Memory B cell (primary cell): Measurements from ENCODE around the gene PCARE.

Experiments used
- ATAC-seq: fragments of 150-1000 bp; cut with Tn5 transposase; 2 replicates; pipeline ENCODE4 v1.10.0; 2021; ENCODE audit warnings: low read depth, mild to moderate bottlenecking, moderate library complexity
- DNase-seq, 2 donors: peaks; one replicate each; pipeline ENCODE4 v3.0.0; 2022; ENCODE audit warnings: low spot score in 2 of 2
- H3K27ac Mint-ChIP-seq: one replicate; pipeline ENCODE4 v1.8.0; 2022; ENCODE audit warnings: mild to moderate bottlenecking, moderate library complexity, mixed read lengths
- H3K27me3 Mint-ChIP-seq: one replicate; pipeline ENCODE4 v1.8.0; 2022; ENCODE audit warnings: mixed read lengths
- H3K36me3 Mint-ChIP-seq: one replicate; pipeline ENCODE4 v1.8.0; 2022; ENCODE audit warnings: mild to moderate bottlenecking, mixed read lengths
- H3K4me1 Mint-ChIP-seq: one replicate; pipeline ENCODE4 v1.8.0; 2022; ENCODE audit warnings: mixed read lengths
- H3K4me3 Mint-ChIP-seq: one replicate; pipeline ENCODE4 v1.8.0; 2022; ENCODE audit warnings: mild to moderate bottlenecking, moderate library complexity, mixed read lengths
- H3K9me3 Mint-ChIP-seq: one replicate; pipeline ENCODE4 v1.8.0; 2022; ENCODE audit warnings: mixed read lengths

Gene PCARE

DNA sequence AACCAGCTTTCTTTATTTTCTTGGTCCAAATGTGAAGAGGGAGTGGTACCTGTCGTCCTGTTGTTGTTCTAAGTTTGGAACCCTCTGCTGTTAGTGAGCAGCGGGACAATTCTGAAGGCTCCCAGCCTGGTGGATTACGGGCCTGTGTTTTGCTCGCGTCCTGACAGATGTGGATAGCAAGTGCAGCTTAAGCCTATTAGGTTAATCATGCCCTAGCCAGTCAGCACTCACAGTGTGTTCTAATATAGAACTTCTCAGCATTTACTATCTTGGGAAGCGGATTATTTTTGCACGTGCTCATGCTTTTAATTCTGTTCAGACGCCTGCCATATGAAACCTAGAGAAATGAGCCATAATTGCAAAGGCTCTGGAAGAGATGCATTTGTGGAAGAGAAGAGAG, at the start of gene PCARE:
TSS of gene PCARE (minus strand) at position 113 of the 400 bp plus-strand sequence. CDS start 262 bp downstream, outside the sequence.
- Mint-ChIP-seq H3K27ac (no peak within 1 kb of the TSS), H3K4me3 (no peak within 1 kb of the TSS)
- ATAC-seq, result no peak

DNA sequence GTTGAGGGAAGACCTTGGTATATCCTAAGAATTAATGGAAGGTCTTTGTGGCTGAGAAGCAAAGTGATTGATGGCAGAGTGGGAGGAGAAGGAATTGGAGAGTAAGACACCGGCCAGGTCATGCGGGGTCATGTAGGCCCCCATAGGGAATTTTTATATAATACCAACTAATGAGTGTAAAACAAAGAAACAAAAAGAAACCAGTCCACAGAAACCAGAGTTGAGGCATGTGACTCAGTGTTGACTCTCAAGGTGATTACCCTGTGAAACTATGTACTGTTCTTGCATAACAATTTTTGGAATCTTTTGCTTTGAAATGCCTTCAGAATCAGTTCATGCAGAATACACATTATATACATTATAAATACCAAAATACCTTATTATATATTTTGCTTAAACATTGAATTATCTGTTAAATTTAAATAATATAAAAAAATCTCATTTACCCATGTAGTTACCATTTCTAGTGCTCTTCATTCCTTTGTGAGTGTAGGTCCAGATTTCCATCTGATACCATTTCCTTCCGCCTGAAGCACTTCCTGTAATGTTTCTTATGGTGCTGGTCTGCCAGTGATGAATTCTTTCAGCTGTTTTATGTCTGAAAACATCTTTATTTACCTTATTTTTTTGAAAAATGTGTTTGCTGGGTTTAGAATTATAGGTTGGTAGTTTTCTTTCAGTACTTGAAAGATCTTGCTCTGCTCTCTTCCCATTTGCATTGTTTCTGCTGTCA, 49.5 kb upstream of the PCARE start:
- ATAC-seq, result no peak
- Mint-ChIP-seq H3K36me3 (peaks cover 21% of the 10 kb centered on the region), H3K9me3 (peaks cover 13% of the 10 kb centered on the region), H3K27ac (no peak overlapping the region), H3K4me1 (no peaks in the 10 kb centered on the region), H3K4me3 (no peak overlapping the region), H3K27me3 (no peaks in the 10 kb centered on the region)
- DNase-seq, result no peak

More for the DNA sequence above, at the start of gene PCARE:
- peaks cover 2% of the 10 kb centered on the region for H3K9me3 Mint-ChIP-seq
- H3K4me1 Mint-ChIP-seq, result peaks cover 2% of the 10 kb centered on the region
- H3K36me3 Mint-ChIP-seq, result no peaks in the 10 kb centered on the region
- no peak for DNase-seq
- peaks cover 2% of the 10 kb centered on the region for H3K27me3 Mint-ChIP-seq

DNA sequence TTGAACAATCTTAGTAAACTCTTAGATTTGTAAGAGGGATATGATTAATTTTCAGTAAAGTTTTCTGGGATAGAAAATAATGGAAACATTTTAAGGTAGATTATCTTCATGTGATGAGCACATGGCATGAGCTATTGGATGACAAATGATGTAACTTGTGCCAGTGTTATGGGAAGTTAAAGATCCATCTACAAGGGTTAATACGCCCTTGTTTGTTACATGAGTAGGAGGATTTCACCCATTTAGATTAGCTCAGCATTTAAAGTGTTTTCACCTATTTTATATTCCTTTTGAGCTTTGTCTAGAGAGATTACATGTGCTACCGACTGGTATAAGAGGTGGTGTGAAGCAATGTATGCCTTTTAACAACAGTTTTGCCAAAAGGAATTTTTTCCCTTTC, 46.5 kb upstream of the PCARE start:
- peaks cover 2% of the 10 kb centered on the region for H3K4me1 Mint-ChIP-seq
- H3K27me3 Mint-ChIP-seq, result no peaks in the 10 kb centered on the region
- H3K27ac Mint-ChIP-seq, result no peak overlapping the region
- peaks cover 13% of the 10 kb centered on the region for H3K9me3 Mint-ChIP-seq
- ATAC-seq (no peak), DNase-seq (no peak)
- H3K36me3 Mint-ChIP-seq, result peaks cover 21% of the 10 kb centered on the region
- no peak overlapping the region for H3K4me3 Mint-ChIP-seq

DNA sequence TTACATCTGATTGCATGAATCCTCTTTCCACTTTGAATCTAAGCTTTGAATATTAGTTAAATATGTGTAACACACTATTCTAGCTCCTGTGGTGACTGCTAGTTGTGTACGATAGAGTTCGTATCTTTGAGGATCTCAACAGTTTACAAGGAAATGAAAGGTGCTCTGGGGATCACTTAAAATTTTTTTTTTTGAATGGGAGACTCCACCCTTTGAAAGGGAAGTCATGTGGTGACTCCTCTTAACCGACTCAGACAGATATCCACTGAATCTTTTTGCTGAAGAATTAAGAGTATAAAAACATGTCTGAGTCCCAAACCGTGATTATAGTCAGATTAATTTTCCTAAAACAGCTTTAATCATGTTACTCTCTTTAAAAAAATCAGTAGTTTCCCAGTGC, 44.9 kb upstream of the PCARE start:
- Mint-ChIP-seq H3K36me3 (peaks cover 9% of the 10 kb centered on the region), H3K27ac (no peak overlapping the region), H3K9me3 (peaks cover 8% of the 10 kb centered on the region), H3K4me3 (no peak overlapping the region), H3K27me3 (peaks cover 2% of the 10 kb centered on the region), H3K4me1 (peaks cover 7% of the 10 kb centered on the region)
- ATAC-seq (no peak), DNase-seq (no peak)

DNA sequence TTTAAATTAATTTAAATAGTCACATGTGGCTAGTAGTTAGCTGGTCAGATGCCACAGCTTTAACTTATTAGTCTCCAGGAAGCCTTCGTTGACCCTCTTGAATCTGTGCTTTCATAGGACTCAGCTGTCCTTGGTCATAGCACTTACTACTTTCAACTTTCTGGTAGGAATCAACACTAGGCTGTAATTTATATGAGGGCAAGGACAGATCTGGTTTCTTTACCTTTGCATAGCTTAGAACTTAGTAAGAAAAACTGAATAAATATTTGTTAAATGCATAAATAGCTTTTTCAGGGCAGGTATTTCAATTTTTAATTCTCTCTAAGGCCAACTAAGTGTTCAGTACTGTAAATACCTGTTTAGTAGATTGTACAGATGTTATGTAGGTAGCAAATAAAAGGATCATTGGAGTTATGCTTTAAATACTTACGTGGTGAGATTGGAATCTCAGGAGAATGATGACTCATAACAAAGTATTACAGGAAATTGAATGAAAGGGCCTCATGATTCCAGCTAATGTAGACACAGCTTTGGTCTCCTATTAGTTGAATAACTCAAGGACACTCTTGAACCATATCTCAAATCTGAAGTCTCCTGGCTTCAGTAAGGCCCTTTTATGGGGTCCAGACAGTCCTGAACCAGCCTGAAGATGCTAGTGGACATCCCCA, 43.4 kb upstream of the PCARE start:
- ATAC-seq (no peak), DNase-seq (no peak)
- H3K27ac Mint-ChIP-seq, result no peak overlapping the region
- H3K4me3 Mint-ChIP-seq, result no peak overlapping the region
- H3K9me3 Mint-ChIP-seq, result no peaks in the 10 kb centered on the region
- H3K27me3 Mint-ChIP-seq, result peaks cover 5% of the 10 kb centered on the region
- peaks cover 12% of the 10 kb centered on the region for H3K4me1 Mint-ChIP-seq
- no peaks in the 10 kb centered on the region for H3K36me3 Mint-ChIP-seq

DNA sequence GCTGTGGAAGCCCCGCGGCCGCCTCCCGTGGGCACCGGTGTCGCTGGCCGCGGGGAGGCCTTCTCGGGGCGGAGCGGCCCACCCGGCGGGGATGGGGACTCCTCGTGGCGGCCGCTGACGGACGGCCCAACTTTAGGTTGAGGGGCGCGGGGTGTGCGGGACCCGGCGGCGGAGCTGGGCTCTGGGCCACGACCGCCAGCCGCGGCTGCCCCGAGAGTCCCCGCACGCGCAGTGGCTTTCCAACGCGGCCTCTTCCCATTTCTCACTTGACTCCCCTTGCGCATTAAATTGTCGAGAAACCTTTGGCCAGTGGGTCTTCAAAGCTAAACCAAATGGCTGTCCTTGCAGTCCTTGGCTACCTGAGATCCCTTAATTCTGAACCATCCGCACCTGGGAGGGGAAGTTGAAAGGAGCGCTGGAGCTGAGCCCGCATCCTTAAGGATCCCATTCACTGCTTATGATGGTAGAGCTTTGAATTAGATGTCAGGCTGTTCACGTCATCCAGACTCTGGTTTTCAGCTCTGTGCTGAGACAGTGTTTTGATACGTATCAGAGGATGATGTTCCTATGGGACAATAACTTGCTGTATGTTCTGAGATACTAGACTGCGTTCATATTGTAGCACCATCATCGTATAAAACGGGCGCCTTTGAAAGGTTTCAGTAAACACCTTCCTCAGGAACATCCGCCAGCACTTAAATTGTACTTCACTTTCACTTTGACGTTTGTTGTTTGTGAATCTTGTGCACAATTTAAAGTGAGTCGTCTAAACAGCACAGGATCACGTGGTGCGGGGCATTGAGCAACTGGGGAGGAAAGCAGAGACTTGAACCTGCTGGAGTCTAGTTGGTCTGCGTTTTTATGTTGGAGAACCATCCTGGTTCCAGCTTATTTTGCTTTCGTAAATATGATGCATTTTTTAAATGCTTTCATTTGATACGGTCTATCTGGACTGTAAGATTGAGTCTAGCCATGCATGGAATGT, 41.8 kb upstream of the PCARE start:
- H3K36me3 Mint-ChIP-seq, result no peaks in the 10 kb centered on the region
- ATAC-seq, result peak; percentile 58
- peaks cover 5% of the 10 kb centered on the region for H3K27me3 Mint-ChIP-seq
- peak overlapping the region; percentile 88 for H3K4me3 Mint-ChIP-seq
- peaks cover 12% of the 10 kb centered on the region for H3K4me1 Mint-ChIP-seq
- H3K9me3 Mint-ChIP-seq, result no peaks in the 10 kb centered on the region
- DNase-seq, result peak; percentile 23 to 30
- peak overlapping the region; percentile 91 for H3K27ac Mint-ChIP-seq

DNA sequence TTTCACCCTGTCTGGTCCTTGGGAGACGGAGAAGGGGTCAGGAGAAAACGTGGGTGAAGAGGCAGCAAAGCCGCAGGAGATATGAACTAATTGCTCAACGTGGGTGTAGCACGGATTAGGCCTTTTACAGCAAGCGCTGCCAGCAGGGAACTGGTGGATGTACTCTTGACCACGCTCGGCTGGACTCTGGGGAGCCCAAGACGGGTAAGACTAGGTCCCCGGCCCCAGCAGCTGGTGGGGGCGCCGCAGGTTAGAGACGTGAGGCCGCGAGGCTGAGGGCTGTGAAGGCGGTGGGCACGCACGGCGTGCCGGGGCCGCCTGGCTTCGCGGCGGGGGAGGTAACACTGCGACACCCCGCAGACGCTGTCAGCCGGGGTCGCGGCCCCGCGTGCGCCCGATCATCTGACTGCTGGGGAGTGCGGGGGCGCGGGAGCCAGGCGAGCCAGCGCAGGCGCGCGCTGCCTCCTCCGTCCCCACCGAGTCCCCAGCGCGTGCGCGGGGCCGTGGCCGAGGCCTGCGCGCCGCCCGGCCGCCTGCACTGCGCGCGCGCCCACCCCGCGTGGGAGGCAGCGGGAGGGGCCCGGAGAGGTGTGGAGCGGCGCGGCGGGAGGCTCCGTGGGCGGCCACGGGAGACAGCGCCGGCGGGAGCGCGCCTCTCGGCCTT, 40.8 kb upstream of the PCARE start, which contains the start of gene CLIP4:
TSS of gene CLIP4 (plus strand) at position 470 of the 664 bp plus-strand sequence. CDS start 5,974 bp downstream, outside the sequence.
- Mint-ChIP-seq H3K9me3 (peaks cover 2% of the 10 kb centered on the region), H3K36me3 (no peaks in the 10 kb centered on the region), H3K27me3 (peaks cover 7% of the 10 kb centered on the region), H3K4me3 (peak within 1 kb of the TSS; percentile 96), H3K27ac (peak within 1 kb of the TSS; percentile 91), H3K4me1 (peaks cover 12% of the 10 kb centered on the region)
- DNase-seq (peak; percentile 43 to 56), ATAC-seq (peak; percentile 78)

DNA sequence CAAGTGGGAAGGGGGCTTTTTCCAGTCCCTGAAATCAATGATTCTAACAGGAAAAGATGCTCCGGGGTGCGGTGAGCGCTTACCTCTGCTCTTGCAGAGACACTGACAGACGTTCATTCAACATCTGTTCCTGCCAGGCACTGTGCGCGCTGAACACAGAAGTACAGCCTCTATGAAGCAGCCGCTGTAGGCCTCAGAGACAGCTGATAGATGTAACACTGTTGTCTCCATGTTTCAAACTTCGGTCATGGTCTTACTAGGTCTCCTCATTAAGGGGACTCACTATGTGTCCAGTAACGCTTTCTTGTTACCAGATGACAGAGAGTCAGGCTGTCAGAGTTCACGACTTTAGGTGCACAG, 40.2 kb upstream of the PCARE start:
- peaks cover 12% of the 10 kb centered on the region for H3K4me1 Mint-ChIP-seq
- DNase-seq, result no peak

DNA sequence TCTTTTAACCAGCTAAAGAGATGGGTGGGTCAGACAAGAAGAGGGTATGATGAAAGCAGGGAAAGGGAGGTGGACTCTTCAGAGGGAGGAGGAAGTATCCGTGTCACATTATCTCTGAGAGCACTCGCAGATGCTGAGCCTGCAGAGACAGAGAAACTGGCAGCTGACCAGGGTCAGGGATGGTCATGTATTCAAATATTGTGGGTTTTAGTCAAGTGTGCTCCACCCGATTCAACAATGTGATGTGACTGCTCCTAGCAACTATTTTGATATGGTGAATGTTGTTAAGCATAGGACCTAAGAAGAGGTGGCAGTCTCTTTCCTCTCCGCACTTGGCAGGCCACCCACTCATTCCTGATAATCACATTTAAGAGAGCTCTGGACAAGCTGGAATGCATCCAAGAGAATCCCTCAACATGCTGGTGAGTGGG, 39.6 kb upstream of the PCARE start:
- no peaks in the 10 kb centered on the region for H3K36me3 Mint-ChIP-seq
- ATAC-seq (no peak), DNase-seq (no peak)
- peaks cover 8% of the 10 kb centered on the region for H3K27me3 Mint-ChIP-seq
- H3K4me3 Mint-ChIP-seq, result peak overlapping the region; percentile 96
- H3K9me3 Mint-ChIP-seq, result peaks cover 2% of the 10 kb centered on the region
- peak overlapping the region; percentile 80 for H3K27ac Mint-ChIP-seq
- H3K4me1 Mint-ChIP-seq, result peaks cover 12% of the 10 kb centered on the region

More for the DNA sequence above, 40.2 kb upstream of the PCARE start:
- H3K27ac Mint-ChIP-seq, result peak overlapping the region; percentile 80
- peaks cover 2% of the 10 kb centered on the region for H3K9me3 Mint-ChIP-seq
- no peaks in the 10 kb centered on the region for H3K36me3 Mint-ChIP-seq
- ATAC-seq, result no peak
- peaks cover 7% of the 10 kb centered on the region for H3K27me3 Mint-ChIP-seq
- peak overlapping the region; percentile 96 for H3K4me3 Mint-ChIP-seq

DNA sequence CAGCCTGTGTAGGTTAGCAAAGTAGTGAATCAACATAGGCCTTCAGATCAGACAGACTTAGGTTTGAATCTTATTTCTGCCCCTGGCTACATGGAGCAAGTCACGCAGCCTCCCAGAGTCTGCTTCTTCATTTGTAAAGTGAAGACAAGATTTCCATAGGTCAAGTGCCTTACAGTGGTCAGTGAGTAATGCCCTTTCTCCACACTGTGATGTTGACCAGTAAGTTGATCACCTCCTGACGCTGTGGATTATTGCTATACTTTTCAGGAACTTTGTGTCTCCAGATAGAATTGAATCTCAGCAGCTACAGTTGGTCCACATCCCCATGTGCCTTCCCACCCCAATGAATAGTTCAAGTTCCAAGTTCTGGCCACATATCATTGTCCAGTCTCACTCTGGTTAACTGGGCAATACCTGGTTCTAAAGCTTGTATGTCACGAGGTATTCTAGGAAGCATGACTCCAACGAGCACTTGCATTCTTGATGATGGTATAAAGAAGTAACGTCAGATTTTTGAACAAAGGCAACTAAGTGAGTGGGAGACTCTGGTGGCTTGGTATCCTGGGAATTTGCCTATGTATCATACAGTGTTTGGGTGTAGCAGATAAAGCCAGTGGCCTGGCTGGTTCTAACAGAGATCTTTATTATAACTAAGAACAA, 38.8 kb upstream of the PCARE start:
- Mint-ChIP-seq H3K4me3 (no peak overlapping the region), H3K9me3 (peaks cover 2% of the 10 kb centered on the region), H3K4me1 (peaks cover 12% of the 10 kb centered on the region), H3K36me3 (no peaks in the 10 kb centered on the region), H3K27ac (no peak overlapping the region), H3K27me3 (peaks cover 8% of the 10 kb centered on the region)
- ATAC-seq (no peak), DNase-seq (no peak)

DNA sequence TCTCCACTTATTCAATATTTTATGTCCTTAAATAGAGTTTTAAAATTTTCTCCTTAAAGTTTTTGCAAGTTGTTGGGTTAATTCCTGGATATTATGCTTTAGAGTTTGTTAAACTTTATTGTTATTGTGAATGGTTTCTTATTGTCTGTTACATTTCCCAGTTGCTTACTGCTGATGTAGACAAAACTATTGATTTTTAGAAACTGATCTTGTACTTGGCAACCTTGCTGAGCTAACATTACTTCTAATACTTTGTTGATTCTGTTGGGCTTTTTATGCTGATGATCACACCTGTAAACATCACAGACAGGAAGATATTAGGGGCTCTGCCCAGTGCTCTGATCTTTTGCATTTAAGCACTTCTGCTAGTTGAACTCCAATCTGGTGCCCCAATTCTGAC, 38.1 kb upstream of the PCARE start:
- no peak for DNase-seq
- Mint-ChIP-seq H3K36me3 (no peaks in the 10 kb centered on the region), H3K27ac (no peak overlapping the region), H3K4me1 (peaks cover 12% of the 10 kb centered on the region), H3K4me3 (no peak overlapping the region), H3K27me3 (peaks cover 8% of the 10 kb centered on the region), H3K9me3 (peaks cover 2% of the 10 kb centered on the region)
- no peak for ATAC-seq

DNA sequence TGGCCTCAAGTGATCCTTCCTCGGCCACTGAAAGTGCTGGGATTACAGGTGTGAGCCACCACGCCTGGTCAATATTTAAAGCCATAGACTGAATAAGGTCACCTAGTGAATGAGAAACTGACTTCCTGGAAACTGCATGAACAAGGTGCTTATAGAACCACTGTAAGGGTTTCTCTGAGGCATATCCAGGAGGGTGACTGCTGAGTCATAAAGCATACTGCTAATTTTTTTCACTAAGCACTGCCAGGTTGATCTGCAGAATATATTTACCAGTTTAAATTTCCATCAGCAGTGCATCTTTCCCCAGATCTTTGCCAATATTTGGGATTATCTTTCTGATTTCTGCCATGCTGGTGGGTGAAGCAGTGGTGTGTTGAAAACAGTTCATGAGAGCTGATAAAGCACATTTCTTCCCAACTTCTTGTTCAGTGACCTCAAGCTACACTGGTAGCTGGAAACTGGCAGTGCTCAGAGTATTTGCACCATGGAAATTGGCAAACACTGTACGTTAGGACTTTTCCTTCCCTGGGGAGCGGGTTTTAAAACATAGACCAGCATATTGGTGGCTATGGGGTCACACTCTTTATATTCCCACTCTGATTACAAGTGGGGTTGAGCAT, 36.7 kb upstream of the PCARE start:
- H3K9me3 Mint-ChIP-seq, result peaks cover 2% of the 10 kb centered on the region
- no peak overlapping the region for H3K27ac Mint-ChIP-seq
- peaks cover 9% of the 10 kb centered on the region for H3K4me1 Mint-ChIP-seq
- ATAC-seq (no peak), DNase-seq (no peak)
- peaks cover 8% of the 10 kb centered on the region for H3K27me3 Mint-ChIP-seq
- H3K4me3 Mint-ChIP-seq, result no peak overlapping the region
- no peaks in the 10 kb centered on the region for H3K36me3 Mint-ChIP-seq

DNA sequence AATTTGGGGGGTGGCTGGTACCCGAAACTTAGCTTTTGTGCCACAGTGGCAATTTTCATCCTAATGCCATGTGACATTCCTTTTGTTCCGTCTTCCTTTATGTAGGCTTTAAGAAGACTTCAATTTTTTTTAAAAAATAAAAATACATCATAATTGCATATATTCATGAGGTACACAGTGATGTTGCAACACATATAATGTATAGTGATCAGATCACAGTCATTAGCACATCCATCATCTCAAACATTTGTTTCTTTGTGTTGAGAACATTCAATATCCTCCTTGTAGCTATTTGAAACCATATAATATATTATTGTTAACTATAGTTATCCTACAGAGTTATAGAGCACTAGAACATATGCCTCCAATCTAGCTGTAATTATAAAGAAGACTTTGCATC, 34.9 kb upstream of the PCARE start:
- H3K27me3 Mint-ChIP-seq, result peaks cover 6% of the 10 kb centered on the region
- no peak overlapping the region for H3K27ac Mint-ChIP-seq
- H3K9me3 Mint-ChIP-seq, result peaks cover 2% of the 10 kb centered on the region
- DNase-seq (no peak), ATAC-seq (no peak)
- H3K36me3 Mint-ChIP-seq, result no peaks in the 10 kb centered on the region
- H3K4me1 Mint-ChIP-seq, result peaks cover 5% of the 10 kb centered on the region
- no peak overlapping the region for H3K4me3 Mint-ChIP-seq
